MCF 10A (cell line): ENCODE results near the gene DNAJC11. TPM values are rescaled to one million over a fixed set of nuclear protein-coding genes. Genes with fewer than 3 reads are reported as not detected.
A peak's percentile ranks its signal among the peaks of the same experiment; 100 is the strongest.
"Not testable (repeated sequence)": the region's sequence is repeated elsewhere in the genome, so short reads cannot be mapped to it uniquely, and the experiment has no call there.

Source experiments
- BruUV-seq: library from RNA; stranded (reverse); fragments of 400-500 nt; replicated peaks from 2 replicates; lab custom pipeline; 2021; lab: Mats Ljungman, UMichigan
- CTCF ChIA-PET: fragments of 300-600 bp; sonication (Branson Sonifier 250); formaldehyde crosslinking; extraction: SDS; loops from one replicate; lab custom pipeline; 2021; ENCODE audit warnings: antibody characterized with exemption, inconsistent platforms; lab: Yijun Ruan, JAX
- POLR2A ChIA-PET: fragments of 300-600, 350-650 bp; sonication (Branson Sonifier 250); formaldehyde crosslinking; extraction: SDS; loops from one replicate; lab custom pipeline; 2020; ENCODE audit warnings: antibody characterized with exemption, inconsistent platforms; lab: Yijun Ruan, JAX
- DNase-seq: peaks from one replicate; pipeline ENCODE4 v3.0.0-alpha.2; 2018; ENCODE audit not compliant: unreplicated experiment
- H3K27ac Mint-ChIP-seq: one replicate; pipeline ENCODE4 v1.8.0; 2022; ENCODE audit warnings: mild to moderate bottlenecking, low read depth, mixed read lengths; ENCODE audit not compliant: unreplicated experiment
- H3K27me3 Mint-ChIP-seq: one replicate; pipeline ENCODE4 v1.8.0; 2022; ENCODE audit warnings: mixed read lengths; ENCODE audit not compliant: insufficient read depth, unreplicated experiment
- H3K36me3 Mint-ChIP-seq: one replicate; pipeline ENCODE4 v1.8.0; 2022; ENCODE audit warnings: mild to moderate bottlenecking, moderate library complexity, mixed read lengths; ENCODE audit not compliant: insufficient read depth, unreplicated experiment
- H3K4me1 Mint-ChIP-seq: one replicate; pipeline ENCODE4 v1.8.0; 2022; ENCODE audit warnings: mixed read lengths; ENCODE audit not compliant: insufficient read depth, unreplicated experiment
- H3K4me3 Mint-ChIP-seq: one replicate; pipeline ENCODE4 v1.8.0; 2022; ENCODE audit warnings: mild to moderate bottlenecking, moderate library complexity, mixed read lengths; ENCODE audit not compliant: unreplicated experiment
- H3K9me3 Mint-ChIP-seq: one replicate; pipeline ENCODE4 v1.8.0; 2022; ENCODE audit warnings: mixed read lengths; ENCODE audit not compliant: unreplicated experiment
- intact Hi-C: fragments of 100-400 bp; cut with micrococcal nuclease; formaldehyde crosslinking; loops from 2 replicates; pipeline ENCODE4 v1.14.1; 2022
- total RNA-seq: library from RNA; stranded (reverse); gene quantifications from 2 replicates; pipeline ENCODE4 v1.2.3, GENCODE V29; 2022
- TF ChIP-seq, protein P1 (sequence below): fragments of 200-600 bp; IDR thresholded peaks from one replicate; pipeline ENCODE4 v1.8.0; 2022; ENCODE audit warnings: antibody characterized with exemption, mild to moderate bottlenecking; ENCODE audit not compliant: unreplicated experiment

Gene DNAJC11
- total RNA-seq, 1 experiment from 2014 or later: 76.1 TPM

GRCh38 chr1:6637770-6638169 lies 63.8 kb downstream of the DNAJC11 start:
- TF ChIP-seq, protein P1, sequence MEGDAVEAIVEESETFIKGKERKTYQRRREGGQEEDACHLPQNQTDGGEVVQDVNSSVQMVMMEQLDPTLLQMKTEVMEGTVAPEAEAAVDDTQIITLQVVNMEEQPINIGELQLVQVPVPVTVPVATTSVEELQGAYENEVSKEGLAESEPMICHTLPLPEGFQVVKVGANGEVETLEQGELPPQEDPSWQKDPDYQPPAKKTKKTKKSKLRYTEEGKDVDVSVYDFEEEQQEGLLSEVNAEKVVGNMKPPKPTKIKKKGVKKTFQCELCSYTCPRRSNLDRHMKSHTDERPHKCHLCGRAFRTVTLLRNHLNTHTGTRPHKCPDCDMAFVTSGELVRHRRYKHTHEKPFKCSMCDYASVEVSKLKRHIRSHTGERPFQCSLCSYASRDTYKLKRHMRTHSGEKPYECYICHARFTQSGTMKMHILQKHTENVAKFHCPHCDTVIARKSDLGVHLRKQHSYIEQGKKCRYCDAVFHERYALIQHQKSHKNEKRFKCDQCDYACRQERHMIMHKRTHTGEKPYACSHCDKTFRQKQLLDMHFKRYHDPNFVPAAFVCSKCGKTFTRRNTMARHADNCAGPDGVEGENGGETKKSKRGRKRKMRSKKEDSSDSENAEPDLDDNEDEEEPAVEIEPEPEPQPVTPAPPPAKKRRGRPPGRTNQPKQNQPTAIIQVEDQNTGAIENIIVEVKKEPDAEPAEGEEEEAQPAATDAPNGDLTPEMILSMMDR: no peak
- Mint-ChIP-seq H3K36me3 (peaks cover 95% of the 10 kb centered on the region), H3K9me3 (no peaks in the 10 kb centered on the region), H3K27me3 (no peaks in the 10 kb centered on the region), H3K4me1 (no peaks in the 10 kb centered on the region), H3K27ac (no peak overlapping the region), H3K4me3 (no peak overlapping the region)
- no TSS peak for BruUV-seq
- CTCF ChIA-PET: interaction anchor here (0.6 to 1.8 kb wide), 3 partner anchors 8 to 37 kb away, joined by 3 to 12 read pairs (median 4); no protein-coding TSS in a partner anchor
- intact Hi-C loops: no loop called here
- POLR2A ChIA-PET: no interaction called here
- DNase-seq: no peak

GRCh38 chr1:6636778-6637177 lies 64.8 kb downstream of the DNAJC11 start:
- intact Hi-C loops, H3K27ac Mint-ChIP-seq, H3K27me3 Mint-ChIP-seq, BruUV-seq, H3K9me3 Mint-ChIP-seq, H3K4me3 Mint-ChIP-seq, H3K4me1 Mint-ChIP-seq, DNase-seq: not testable (repeated sequence)
- POLR2A ChIA-PET: interaction anchor here (1.0 to 1.4 kb wide), 2 partner anchors 10 to 11 kb away, joined by 3 read pairs; no protein-coding TSS in a partner anchor
- peaks cover 93% of the 10 kb centered on the region for H3K36me3 Mint-ChIP-seq
- CTCF ChIA-PET: interaction anchor here (0.5 to 1.8 kb wide), 3 partner anchors 9 to 85 kb away, joined by 3 to 12 read pairs (median 3); no protein-coding TSS in a partner anchor

DNA sequence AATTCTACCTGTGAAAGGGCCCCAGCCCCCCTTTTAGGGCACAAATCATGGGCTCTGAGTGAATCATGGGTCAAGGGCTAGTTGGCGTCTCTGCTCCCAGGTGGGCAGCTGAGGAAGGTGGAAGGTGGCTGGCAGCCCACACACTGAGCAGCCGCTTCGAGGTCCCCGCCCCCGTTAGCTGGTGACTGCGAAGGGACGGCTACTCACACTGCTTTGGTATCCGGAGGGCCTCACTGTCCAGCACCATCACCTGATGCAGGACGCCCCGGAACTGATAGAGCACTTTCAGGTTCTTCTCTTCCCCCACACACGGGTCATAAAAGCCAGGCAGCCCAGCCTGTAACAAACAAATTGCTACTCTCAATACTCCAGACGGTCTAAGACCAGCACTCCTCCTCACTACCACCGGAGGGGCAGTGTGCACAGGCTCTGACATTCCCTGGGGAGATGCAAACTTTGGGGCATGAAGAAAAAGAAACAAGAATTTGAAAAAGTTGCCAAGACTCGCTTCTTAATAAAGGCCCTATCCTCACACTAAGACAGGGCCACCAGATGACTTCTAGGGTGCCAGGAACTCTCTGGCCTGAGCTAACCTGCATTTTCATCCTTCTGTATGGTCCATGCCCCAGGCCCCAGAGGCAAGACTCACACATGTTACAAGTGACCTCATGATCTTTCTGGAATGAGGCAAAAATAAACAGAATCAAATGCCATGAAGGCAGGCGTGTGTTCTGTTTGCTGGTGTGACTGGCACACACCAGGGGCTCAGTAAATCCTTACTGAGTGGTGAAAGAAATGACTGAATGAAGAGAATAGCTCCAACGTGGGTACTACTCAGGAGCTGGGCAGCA lies 65.5 kb downstream of the DNAJC11 start:
- ChIA-PET POLR2A (interaction anchor here (1.0 to 2.2 kb wide), 3 partner anchors 10 to 36 kb away, joined by 3 to 5 read pairs (median 3); no protein-coding TSS in a partner anchor), CTCF (interaction anchor here (0.5 to 1.8 kb wide), 2 partner anchors 10 to 20 kb away, joined by 3 to 12 read pairs; no protein-coding TSS in a partner anchor)
- TF ChIP-seq, protein P1: no peak
- no peak for DNase-seq
- intact Hi-C loops: no loop called here
- Mint-ChIP-seq H3K4me1 (no peaks in the 10 kb centered on the region), H3K36me3 (peaks cover 92% of the 10 kb centered on the region), H3K27ac (no peak overlapping the region), H3K9me3 (no peaks in the 10 kb centered on the region), H3K27me3 (no peaks in the 10 kb centered on the region), H3K4me3 (no peak overlapping the region)
- BruUV-seq: no TSS peak

- H3K27ac Mint-ChIP-seq: no peak overlapping the region
- no peaks in the 10 kb centered on the region for H3K27me3 Mint-ChIP-seq
- intact Hi-C loops: no loop called here
- no peaks in the 10 kb centered on the region for H3K9me3 Mint-ChIP-seq
- TSS peak; percentile 68 for BruUV-seq
- ChIA-PET POLR2A (interaction anchor here (0.6 to 2.2 kb wide), 5 partner anchors 9 to 57 kb away, joined by 3 to 7 read pairs (median 3); no protein-coding TSS in a partner anchor), CTCF (interaction anchor here (0.6 to 1.4 kb wide), 4 partner anchors 9 to 27 kb away, joined by 3 to 5 read pairs (median 3); no protein-coding TSS in a partner anchor)
- peaks cover 89% of the 10 kb centered on the region for H3K36me3 Mint-ChIP-seq
- TF ChIP-seq, protein P1: no peak
- no peak overlapping the region for H3K4me3 Mint-ChIP-seq
- no peak for DNase-seq
- no peaks in the 10 kb centered on the region for H3K4me1 Mint-ChIP-seq
These were observed 66.3 kb downstream of the DNAJC11 start for GRCh38 chr1:6635161-6635909.
